ENCODE results near the gene TMEM163. TPM values are rescaled to one million over a fixed set of nuclear protein-coding genes. Genes with fewer than 3 reads are reported as not detected.
"Not testable (repeated sequence)": the region's sequence is repeated elsewhere in the genome, so short reads cannot be mapped to it uniquely, and the experiment has no call there.

TMEM163 gene
- polyA plus RNA-seq, 5 donors = 4.8 to 13.6 (median 8.4) TPM

DNA sequence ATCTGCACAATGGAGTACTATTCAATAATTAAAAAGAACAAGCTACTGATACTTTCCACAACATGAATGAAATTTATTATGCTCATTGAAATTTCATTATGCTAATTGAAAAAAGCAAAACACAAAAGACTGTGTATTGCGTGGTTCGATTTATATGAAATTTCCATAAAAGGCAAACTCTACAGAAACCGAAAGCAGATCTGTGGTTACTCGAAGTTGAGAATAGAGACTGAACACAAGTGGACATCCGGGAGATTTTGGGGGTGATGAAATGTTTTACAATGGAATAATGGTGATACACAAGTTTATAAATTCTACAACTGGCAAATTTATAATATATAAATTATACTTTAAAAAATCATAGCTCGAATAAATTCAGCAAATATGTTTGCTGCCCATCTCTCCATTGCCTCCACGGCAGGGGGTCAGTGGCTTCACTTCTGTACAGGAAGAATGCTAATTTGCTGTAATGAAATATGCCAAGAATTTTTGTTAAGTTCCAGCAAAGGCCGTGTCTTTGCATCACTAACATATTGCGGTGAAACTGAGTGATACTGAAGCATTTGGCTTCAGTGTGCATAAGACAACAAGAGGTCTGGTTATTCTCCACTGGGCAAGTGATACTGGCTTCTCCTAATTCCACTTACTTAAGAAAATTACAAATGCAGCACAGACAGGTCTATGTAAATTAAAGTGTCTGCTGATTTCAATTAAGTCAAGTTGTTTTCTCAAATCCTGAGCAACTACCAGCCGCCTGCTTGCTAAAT, 96.7 kb downstream of the TMEM163 start:
- DNase-seq = no peak

DNA sequence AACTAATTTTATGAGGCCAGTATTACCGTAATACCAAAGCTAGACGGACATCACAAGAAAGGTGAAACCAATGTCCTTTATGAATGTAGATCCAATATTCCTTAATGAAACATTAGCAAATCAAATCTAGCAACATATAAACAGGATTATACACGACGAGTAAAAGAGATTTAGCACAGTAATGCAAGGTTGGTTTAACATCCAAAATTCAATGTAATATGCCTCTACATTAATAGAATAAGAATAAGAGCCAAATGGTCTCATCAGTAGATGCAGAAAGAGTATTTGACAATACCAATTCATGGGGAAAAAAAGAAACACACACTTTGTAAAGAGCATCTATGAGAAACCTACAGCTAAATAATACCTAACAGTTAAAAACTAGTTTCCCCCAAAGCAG, 99.5 kb downstream of the TMEM163 start:
- DNase-seq = no peak

DNA sequence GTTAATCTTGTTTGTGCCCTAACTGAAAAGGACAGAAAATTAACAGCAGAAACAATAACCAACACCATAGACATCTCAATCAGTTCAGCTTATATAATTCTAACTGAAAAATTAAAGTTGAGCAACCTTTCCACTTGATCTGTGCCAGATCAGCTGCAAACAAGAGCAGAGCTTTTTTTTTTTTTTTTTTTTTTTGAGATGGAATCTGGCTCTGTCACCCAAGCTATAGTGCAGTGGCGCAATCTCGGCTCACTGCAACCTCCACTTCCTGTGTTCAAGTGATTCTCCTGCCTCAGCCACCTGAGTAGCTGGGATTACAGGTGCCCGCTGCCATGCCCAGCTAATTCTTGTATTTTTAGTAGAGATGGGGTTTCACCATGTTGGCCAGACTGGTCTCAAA, 103.3 kb downstream of the TMEM163 start:
- peak in 1 of 2 donors; percentile 9 for DNase-seq

DNA sequence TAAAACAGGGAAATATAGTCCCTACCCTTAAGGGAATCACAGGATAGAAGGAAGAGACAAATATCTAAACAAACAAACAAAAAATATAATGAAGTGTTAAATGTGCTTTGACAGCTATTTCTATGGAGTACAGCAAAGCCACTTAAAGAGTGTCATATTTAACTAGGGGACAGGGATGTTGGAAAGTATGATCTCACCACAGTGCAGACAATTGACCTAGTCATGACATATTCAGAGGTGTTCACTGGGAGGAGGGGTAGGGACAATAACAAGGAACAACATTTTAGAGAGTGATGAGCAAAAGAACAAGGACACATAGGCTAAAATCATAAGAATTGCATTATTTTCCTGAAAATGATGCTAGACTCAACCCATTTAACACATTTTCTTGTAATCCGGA, 107.5 kb downstream of the TMEM163 start:
- DNase-seq = no peak

DNA sequence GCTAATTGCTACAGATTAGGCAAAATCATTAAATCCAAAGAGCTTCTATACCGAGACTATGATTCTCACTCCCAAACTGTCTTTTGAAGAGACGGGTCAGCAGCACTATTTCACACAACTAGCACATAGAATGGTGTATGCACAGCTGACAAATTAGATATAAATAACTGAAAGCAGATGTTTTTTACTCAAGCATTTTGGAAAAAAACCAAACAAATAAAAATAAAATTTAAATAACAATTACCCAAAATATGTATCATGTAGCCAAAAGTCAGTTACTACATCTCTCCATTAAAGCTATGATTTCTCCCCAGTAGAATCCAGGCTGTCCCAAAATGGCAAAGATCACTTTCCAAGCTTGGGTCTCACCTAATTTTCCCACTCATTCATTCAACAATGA, 107.9 kb downstream of the TMEM163 start:
- no peak for DNase-seq

DNA sequence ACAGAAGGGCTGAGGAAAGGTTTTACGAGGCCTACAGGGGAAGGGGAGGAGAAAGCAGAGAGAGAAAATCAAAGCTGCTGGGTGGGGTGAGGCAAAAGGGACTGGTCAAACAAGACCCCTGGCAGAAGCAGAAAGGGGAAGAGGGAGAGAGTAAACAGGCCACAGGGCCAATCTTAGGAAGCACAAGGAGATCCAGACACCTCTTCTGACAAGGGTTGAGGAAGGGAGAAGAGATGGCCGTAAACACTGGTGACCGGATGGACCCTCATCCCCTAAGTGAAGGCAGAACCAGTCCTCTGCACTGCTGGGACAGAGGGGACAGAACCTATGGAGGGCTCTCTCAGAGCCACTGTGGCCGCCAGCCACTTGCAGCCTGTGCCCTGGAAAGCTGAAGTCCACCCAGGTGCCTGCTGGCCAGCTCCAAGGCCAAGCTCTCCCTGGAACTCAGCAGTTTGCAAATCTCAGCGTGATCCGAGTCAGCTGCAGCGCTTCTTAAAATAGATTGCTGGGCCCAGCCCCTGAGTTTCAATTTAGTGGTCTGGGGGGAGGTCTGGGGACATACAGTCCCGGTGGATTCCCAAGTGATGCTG, 108.8 kb downstream of the TMEM163 start:
- DNase-seq = no peak

DNA sequence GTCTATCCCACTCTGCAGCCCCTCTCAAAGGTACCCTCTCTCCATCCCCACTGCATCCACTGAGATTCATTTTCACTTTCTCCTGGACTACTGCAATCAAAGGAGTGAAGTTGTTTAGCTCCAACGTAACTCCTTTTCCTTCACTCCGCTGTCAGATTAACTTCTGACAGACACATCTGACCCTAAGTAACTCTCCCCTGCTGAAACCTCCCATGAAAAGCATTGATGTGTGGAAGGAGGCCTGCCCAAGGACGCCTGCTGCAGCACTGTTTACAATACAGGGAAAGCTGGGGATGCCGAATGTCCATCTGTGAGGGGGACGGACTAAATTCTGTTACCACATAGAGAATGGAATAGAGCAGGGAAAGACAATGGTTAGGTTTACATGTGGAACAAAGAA, 114.8 kb downstream of the TMEM163 start:
- DNase-seq = no peak

DNA sequence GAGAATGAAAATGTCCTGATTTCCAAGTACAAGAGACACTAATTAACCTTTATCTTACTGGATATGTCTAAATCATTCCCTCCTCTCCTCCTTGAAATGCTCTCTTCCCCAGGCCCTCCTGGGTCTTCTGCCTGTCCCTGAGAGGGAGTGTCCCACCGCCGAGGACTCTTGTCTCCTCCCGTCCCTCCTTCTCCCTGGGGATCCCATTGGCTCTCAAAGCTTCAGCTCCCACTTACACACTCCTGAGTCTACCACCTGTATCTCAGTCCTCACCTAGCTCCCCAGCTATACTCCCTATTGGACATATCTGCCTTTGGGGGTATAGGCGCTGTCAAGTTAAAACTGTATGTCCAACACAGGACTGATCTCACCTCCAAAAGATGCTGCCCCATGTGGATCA, 116.1 kb downstream of the TMEM163 start:
- no peak for DNase-seq

DNA sequence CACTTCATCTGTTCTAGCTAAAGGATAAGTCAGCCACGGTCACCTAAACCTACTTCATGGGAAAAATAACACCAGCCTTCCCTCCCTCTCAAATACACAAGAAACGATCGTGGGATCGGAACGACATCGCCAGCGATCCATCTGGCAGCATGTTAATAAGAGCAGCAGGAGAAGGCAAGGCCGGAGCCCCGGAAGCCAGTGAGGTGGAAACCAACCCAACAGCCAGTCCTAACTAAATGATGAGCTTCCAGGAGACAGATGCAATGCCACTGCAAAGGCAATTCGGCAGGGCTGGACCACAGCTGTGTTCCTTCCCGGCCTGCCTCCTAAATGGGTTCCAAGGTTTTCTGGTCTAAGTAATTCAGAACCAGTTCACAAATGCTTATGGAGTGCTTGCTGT, 117.5 kb downstream of the TMEM163 start:
- no peak for DNase-seq

DNA sequence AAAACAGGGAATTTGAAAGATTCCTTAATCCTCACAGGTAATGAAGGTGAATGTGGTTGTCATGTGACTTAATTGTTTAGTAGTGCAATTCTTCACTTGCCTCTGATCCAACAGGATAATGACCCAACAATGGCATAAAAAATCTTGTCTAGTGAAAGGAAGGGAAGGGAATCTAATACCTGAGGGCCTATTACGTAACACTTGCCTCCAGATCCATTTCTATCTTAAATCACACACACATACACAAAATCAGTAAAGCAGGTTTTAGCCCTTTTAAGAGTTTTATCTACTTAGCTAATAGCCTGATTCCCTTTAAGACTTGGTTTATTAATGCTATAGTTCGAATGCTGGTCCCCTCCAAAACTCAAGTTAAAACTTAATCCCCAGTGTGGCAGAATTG, 118.6 kb downstream of the TMEM163 start:
- no peak for DNase-seq

DNA sequence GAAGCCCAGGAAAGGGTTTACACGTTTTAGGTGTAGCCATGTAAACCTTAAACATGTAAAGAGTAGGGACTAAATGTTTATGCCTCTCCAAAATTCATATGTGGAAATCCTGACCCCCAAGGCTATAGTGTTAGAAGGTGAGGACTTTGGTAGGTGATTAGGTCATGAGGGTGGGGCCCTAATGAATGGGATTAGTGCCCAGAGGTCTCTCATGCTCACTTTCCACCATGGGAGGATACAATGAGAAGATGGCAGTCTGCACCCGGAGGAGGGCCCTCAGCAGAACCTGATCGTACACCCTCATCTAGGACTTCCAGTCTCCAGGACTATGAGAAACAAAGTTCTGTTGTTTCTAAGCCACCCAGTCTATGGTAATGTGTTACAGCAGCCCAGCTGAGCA, 119.6 kb downstream of the TMEM163 start:
- no peak for DNase-seq

DNA sequence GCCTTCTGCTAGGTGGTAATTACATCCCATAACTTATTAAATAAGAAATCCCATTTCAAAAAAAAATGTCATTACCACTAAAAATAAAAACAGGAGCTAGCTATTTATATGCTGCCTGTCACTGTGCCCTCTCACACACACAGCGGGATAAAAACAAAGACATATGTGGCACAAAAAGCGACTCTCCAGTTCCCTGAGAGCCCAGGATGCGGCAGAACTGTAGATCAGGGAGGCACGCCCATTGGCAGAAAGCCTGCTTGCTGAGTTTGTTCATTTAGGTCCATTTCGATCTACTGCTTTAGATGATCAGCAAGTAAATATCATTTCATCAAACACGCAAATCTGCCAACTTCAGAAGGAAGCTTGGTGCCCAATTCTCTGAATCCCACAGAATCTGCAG, 124.4 kb downstream of the TMEM163 start:
- no peak for DNase-seq

DNA sequence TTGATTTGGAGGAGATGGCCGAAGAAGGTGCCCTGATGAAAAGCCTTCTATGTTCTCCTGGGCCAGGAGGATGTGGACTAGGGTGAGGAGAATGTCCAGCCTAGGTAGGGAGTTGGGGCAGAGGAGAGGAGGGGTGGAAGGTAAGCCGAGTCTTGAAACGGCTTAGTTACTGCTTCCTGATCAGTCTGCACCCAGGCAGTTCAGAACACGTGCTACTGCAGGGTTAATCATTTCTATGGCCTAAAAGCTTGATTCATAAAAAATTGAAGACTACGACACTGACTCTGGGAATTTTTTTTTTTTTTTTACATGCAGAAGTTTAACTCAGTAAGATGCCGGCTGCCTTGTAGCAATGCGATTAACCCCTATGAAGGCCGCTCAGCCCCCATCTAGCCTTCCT, 125.3 kb downstream of the TMEM163 start:
- no peak for DNase-seq

DNA sequence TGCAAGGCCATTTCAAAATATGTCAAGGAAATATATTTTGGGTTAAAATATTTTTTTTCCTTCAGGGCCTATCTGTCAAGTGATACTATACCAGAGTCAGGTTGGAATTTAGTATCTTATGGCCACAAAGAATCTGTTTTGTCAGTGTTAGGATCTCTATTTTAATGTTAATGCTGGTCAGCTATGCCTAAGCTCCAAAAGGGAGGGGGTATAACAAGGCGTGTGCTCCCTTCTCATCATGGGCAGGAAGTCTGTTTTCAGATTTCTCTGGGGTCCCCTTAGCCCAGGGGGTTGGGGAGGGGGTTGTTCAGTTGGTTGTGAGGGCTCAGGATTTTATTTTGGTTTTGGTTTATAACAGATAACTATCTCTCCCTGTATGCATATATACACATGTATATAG, 126.4 kb downstream of the TMEM163 start:
- no peak for DNase-seq

DNA sequence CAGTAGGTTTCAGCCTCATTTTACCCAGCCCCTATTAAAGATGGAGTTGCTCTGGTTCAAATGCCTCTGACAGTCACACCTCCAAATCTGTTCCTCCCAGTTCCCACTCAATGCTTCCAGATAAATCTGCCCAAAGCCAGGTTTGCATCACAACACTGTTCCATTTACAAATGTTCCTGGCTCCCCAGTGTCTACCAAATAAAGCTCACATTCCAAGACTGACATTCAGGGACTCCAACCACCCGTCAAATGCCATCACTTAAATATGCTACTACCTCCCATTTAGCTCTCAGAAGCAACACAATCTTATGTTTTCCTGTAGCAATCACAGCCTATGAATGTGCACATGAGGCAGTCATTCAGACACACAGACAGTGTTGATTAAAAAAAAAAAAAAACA, 127.3 kb downstream of the TMEM163 start:
- DNase-seq = no peak

DNA sequence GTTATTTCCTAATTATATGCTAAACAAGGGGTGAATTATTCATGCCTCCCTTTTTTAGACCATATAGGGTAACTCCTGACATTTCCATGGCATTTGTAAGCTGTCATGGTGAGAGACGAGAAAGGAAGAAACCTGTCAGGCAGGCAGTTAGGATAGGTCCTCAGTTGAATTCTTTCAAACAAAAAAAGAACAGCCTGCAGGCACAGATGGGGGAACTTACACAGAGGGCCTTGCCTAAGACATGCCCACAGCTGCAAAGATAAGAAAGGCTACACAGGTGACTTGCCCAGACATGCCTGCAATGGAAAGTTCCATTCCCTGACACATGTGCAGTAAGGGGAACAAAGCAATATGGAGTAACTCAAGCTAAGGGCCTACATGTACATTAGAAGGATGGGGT, 128.1 kb downstream of the TMEM163 start:
- no peak for DNase-seq

DNA sequence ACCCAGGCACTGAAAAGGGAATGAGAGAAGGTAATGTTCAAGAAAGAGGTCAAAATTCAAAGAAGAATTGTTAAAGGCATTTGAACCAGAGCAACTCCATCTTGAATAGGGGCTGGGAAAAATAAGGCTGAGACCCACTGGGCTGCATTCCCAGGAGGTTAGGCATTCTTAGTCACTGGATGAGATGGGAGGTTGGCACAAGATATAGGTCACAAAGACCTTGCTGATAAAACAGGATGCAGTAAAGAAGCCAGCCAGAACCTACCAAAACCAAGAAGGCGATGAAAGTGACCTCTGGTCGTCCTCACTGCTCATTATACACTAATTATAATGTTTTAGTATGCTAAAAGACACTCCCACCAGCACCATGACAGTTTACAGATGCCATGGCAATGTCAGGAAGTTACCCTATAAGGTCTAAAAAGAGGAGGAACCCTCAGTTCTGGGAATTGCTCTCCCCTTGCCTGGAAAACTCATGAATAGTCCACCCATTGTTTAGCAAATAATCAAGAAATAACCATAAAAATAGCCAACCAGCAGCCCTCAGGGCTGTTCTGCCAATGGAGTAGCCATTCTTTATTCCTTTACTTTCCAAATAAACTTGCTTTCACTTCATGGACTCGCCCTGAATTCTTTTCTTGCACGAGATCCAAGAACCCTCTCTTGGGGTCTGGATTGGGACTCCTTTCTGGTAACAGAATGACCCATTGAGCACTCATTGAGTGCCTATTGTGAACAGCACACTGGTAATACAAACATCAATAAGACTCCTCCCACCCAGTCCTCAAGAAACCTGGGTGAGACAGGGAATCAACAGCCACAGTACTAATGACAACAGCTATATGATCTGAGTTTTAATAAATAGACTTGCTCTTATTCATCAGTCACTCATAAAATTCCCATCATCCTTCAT, 129.4 kb downstream of the TMEM163 start:
- DNase-seq = not testable (repeated sequence)

DNA sequence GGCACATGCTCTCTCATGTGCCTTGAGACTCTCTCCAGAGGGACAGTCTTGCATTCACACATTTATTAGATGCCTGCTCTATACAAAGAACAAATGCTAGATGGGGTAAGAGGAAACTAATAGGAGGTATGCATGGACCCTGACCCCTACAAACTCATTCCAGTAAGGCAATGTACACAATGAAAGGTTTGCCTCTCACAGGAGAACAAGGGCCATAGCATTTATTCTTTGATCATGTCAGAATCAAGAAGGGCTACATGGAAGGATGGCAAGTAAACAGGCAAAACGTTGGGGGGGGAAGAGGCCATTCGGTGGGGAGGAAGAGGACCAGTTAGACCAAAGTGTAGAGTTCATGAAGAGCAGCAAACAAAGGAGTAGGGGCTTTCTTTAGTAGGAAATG, 130.2 kb downstream of the TMEM163 start:
- no peak for DNase-seq

DNA sequence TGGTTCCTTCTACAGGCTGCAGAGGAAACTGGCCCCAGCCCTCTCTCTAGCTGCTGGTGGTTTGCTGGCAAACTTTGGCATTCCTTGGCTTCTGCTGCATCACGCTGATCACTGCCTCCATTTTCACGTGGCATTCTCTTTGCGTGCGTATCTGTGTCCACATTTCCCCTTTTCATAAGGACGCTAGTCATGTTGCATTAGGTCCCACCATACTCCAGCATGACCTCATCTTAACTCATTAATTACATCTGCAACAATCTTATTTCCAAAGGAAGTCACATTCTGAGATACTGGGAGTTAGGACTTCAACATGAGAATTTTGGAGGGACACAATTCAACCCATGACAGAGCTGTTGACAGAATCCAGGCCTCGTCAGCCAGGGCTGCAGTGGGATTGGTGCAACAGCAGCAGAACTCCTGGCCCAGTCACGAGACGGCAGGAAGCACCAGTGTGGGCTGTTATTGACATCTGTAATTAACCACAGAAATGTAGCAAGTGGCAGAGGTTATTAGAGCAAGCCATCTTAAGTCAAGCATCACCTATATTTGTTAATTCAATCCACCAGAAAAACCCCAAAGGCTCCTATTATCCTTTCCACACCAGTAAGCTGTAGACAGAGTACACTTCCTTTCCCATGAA, 132.4 kb downstream of the TMEM163 start:
- no peak for DNase-seq

DNA sequence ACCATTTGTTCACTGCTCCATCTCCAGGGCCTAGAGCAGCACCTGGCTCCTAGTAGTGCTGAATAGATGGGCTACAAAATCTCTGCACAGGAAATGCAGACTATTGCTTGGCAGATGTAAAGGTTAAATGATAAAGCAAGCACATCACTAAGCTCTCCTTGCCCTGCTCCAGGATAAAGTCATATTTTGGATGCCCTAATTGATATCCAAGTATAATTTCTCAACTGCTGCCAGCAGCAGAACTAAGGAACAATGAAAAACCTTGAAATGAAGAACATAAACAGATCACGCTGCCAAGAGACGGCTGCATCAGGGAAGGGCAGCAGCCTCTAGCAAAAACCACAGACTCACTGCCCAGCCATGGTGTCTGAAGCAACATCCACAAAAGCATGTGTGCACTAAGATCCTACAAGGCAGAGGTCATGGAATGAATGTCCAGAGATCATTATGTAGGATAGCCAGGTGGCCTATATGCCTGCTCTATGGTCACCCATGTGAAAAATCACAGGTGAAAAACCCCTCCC, 134.7 kb downstream of the TMEM163 start:
- no peak for DNase-seq

DNA sequence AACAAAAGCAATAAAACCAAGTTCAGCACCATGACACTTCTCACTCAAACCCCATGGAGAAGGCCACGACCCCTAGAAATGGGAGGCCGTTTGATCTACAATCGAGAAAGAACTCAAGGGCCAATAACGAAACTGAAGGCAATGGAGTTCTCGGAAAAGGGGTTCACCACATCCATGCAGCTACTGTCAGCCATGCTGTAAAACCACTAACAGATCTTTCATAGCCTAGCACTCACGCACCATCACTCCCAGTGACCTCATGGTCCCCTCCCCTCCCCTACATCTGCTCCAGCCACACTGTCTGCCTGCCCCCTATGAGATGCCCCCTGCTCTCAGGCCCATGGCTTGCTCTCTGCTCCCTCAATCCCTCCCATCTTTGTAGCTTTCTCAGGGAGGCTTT, 135.3 kb downstream of the TMEM163 start:
- DNase-seq = no peak

DNA sequence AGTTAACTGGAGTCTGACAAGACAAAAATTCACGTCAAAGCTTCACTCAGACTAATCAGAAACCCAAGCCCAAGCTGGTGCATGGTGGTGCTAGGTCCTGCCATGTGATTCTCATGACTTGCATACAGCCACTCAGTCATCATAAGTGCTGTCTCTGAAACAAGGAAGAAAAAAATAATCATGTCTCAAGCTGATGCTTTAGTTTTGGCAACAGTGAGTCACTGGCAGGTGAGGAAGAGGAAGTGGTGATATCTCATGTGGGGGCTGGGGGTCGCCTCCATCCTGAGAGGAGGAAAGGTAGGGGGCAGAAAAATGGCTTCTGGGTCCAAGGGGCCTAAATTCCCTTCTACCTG, 136.3 kb downstream of the TMEM163 start:
- no peak for DNase-seq
